DOHH2 (cell line): ENCODE data around the gene ZP4.

ENCODE experiments used
- H3F3A ChIP-seq: fragments of 200-600 bp; sonication (generic), shearing (Covaris generic); 2 replicates; pipeline ENCODE4 v1.6.0; 2016; ENCODE audit warnings: antibody characterized with exemption, mild to moderate bottlenecking; ENCODE audit not compliant: control insufficient read depth, insufficient read depth
- H3K27ac ChIP-seq: fragments of 200-600 bp; sonication (generic); 2 replicates; pipeline ENCODE4 v1.5.1; 2014; ENCODE audit warnings: low read depth, mild to moderate bottlenecking, low read length, moderate library complexity
- H3K27me3 ChIP-seq: fragments of 200-600 bp; sonication (generic); 2 replicates; pipeline ENCODE4 v1.6.1; 2014; ENCODE audit warnings: mild to moderate bottlenecking, low read length, mixed read lengths; ENCODE audit not compliant: control insufficient read depth
- H3K36me3 ChIP-seq: fragments of 200-600 bp; sonication (generic); 2 replicates; pipeline ENCODE4 v1.6.1; 2014; ENCODE audit warnings: mild to moderate bottlenecking, low read length, moderate library complexity, mixed read lengths; ENCODE audit not compliant: control insufficient read depth
- H3K4me1 ChIP-seq: fragments of 200-600 bp; sonication (generic); 2 replicates; pipeline ENCODE4 v1.6.1; 2014; ENCODE audit warnings: mild to moderate bottlenecking, low read length, mixed read lengths; ENCODE audit not compliant: control insufficient read depth
- H3K4me2 ChIP-seq: fragments of 200-600 bp; sonication (generic); 2 replicates; pipeline ENCODE4 v1.6.0; 2014; ENCODE audit warnings: mild to moderate bottlenecking, low read length, moderate library complexity
- H3K4me3 ChIP-seq: fragments of 200-600 bp; sonication (generic); 2 replicates; pipeline ENCODE4 v1.5.1; 2014; ENCODE audit warnings: mild to moderate bottlenecking, low read length, mixed read lengths
- H3K79me2 ChIP-seq: fragments of 200-600 bp; sonication (generic); 2 replicates; pipeline ENCODE4 v1.6.1; 2014; ENCODE audit warnings: mild to moderate bottlenecking, low read length, mixed read lengths; ENCODE audit not compliant: control insufficient read depth
- H3K9me2 ChIP-seq: fragments of 200-600 bp; sonication (generic); replicated peaks from 2 replicates; pipeline ENCODE4 v1.6.1; 2014; ENCODE audit warnings: mild to moderate bottlenecking, low read length, mixed read lengths; ENCODE audit not compliant: control insufficient read depth
- H3K9me3 ChIP-seq: fragments of 200-600 bp; sonication (generic); 2 replicates; pipeline ENCODE4 v1.6.1; 2014; ENCODE audit warnings: antibody characterized with exemption, low read length, mixed read lengths; ENCODE audit not compliant: control insufficient read depth, insufficient read depth
- H4K20me1 ChIP-seq: fragments of 200-600 bp; sonication (generic); 2 replicates; pipeline ENCODE4 v1.6.0; 2014; ENCODE audit warnings: low read depth, mild to moderate bottlenecking, antibody characterized with exemption, low read length, moderate library complexity; ENCODE audit not compliant: control insufficient read depth, insufficient read depth
- CTCF ChIP-seq: fragments of 200-600 bp; sonication (generic); IDR thresholded peaks from one replicate; pipeline ENCODE4 v1.5.1; 2014; ENCODE audit warnings: antibody characterized with exemption, mild to moderate bottlenecking, low read depth, low read length; ENCODE audit not compliant: poor library complexity, severe bottlenecking
- EZH2phosphoT487 ChIP-seq: fragments of 200-600 bp; sonication (generic); IDR thresholded peaks from 2 replicates; pipeline ENCODE4 v1.6.1; 2017; ENCODE audit warnings: borderline replicate concordance, mild to moderate bottlenecking, antibody characterized with exemption, low read length, moderate library complexity, mixed read lengths

Gene ZP4

GRCh38 chr1:237902960-237903743, 12.4 kb upstream of the ZP4 start:
- Histone ChIP-seq H3K4me3 (no peak overlapping the region), H3K79me2 (no peaks in the 10 kb centered on the region), H3K9me3 (no peaks in the 10 kb centered on the region), H3F3A (no peaks in the 10 kb centered on the region), H3K9me2 (no peaks in the 10 kb centered on the region), H4K20me1 (no peaks in the 10 kb centered on the region), H3K27ac (no peak overlapping the region), H3K4me1 (no peaks in the 10 kb centered on the region), H3K36me3 (no peaks in the 10 kb centered on the region), H3K27me3 (no peaks in the 10 kb centered on the region), H3K4me2 (no peak overlapping the region)
- TF ChIP-seq CTCF = no peak

DNA sequence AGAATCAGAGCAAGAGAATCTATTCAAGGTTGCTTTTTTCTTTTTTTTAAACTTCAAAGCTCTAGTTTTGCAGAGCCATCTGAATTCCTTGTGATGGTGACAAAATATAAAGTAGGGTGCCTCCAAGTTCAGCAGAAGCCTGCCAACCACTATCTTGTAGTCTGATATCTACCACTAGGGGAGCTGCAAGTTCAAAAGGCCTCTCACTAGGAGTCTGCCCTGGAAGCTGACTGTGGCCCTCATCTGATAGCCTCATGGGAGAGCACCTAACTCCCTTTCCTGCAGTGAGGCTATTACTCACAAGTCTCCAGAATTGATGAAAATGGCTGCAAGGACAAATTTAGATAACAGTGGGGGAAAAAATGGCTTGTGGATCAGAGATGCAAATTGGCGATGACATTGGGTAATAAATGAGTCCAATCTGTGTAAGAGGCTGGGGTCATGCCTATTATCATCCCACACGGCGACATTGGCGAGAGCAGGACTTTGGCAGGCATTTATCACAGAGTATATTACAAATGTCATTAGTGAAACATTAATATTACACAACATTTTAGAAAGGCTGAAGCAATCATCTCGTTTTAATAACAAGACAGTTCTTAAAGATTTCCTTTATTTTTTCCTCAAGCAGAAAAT, 10.7 kb upstream of the ZP4 start:
- Histone ChIP-seq H4K20me1 (no peaks in the 10 kb centered on the region), H3F3A (no peaks in the 10 kb centered on the region), H3K4me1 (no peaks in the 10 kb centered on the region), H3K9me2 (no peaks in the 10 kb centered on the region), H3K27me3 (no peaks in the 10 kb centered on the region), H3K4me2 (no peak overlapping the region), H3K4me3 (no peak overlapping the region), H3K79me2 (no peaks in the 10 kb centered on the region), H3K27ac (no peak overlapping the region), H3K9me3 (no peaks in the 10 kb centered on the region), H3K36me3 (no peaks in the 10 kb centered on the region)
- TF ChIP-seq CTCF (peak; percentile 52), EZH2phosphoT487 (no peak)

- Histone ChIP-seq H3K4me3 (no peak overlapping the region), H4K20me1 (no peaks in the 10 kb centered on the region), H3F3A (no peaks in the 10 kb centered on the region), H3K9me3 (no peaks in the 10 kb centered on the region), H3K4me1 (no peaks in the 10 kb centered on the region), H3K27ac (no peak overlapping the region), H3K36me3 (no peaks in the 10 kb centered on the region), H3K9me2 (no peaks in the 10 kb centered on the region), H3K27me3 (no peaks in the 10 kb centered on the region), H3K4me2 (no peak overlapping the region), H3K79me2 (no peaks in the 10 kb centered on the region)
- no peak for TF ChIP-seq CTCF
- TF ChIP-seq EZH2phosphoT487 = no peak
Measured at GRCh38 chr1:237895630-237896029, 4.9 kb upstream of the ZP4 start.
